OCI-LY3 (cell line): ENCODE data around the gene TBCK.

Experiments used
- H2AFZ ChIP-seq: fragments of 200-600, 300-600 bp; shearing (Covaris generic); 2 replicates; pipeline ENCODE4 v1.6.0; 2014; ENCODE audit warnings: antibody characterized with exemption, low read depth, low read length
- H3K27ac ChIP-seq: fragments of 200-600, 300-600 bp; sonication (generic); 2 replicates; pipeline ENCODE4 v1.5.1; 2014; ENCODE audit warnings: mild to moderate bottlenecking, low read length, moderate library complexity, mixed read lengths
- H3K27me3 ChIP-seq: fragments of 200-600, 300-600 bp; sonication (generic); 2 replicates; pipeline ENCODE4 v1.6.1; 2014; ENCODE audit warnings: low read depth, low read length, mixed read lengths
- H3K36me3 ChIP-seq: fragments of 200-600, 300-600 bp; sonication (generic); replicated peaks from 2 replicates; pipeline ENCODE3; 2014; ENCODE audit warnings: low read depth, low read length, mixed read lengths
- H3K4me1 ChIP-seq: fragments of 300-600, 200-600 bp; sonication (generic); 2 replicates; pipeline ENCODE4 v1.6.1; 2014; ENCODE audit warnings: low read length, mixed read lengths
- H3K4me2 ChIP-seq: fragments of 200-600, 300-600 bp; sonication (generic); 2 replicates; pipeline ENCODE4 v1.6.1; 2014; ENCODE audit warnings: low read length, mixed read lengths
- H3K4me3 ChIP-seq: fragments of 300-600, 200-600 bp; sonication (generic); 2 replicates; pipeline ENCODE4 v1.5.1; 2014; ENCODE audit warnings: antibody characterized with exemption, mild to moderate bottlenecking, low read length, moderate library complexity
- H3K79me2 ChIP-seq: fragments of 300-600, 200-600 bp; shearing (Covaris generic); 2 replicates; pipeline ENCODE4 v1.6.1; 2014; ENCODE audit warnings: mild to moderate bottlenecking, low read length, mixed read lengths
- H3K9ac ChIP-seq: fragments of 300-600, 200-600 bp; shearing (Covaris generic); 2 replicates; pipeline ENCODE4 v1.6.0; 2014; ENCODE audit warnings: mild to moderate bottlenecking, low read length, moderate library complexity
- H3K9me3 ChIP-seq: fragments of 200-600, 300-600 bp; shearing (Covaris generic); 2 replicates; pipeline ENCODE4 v1.6.1; 2014; ENCODE audit warnings: low read length, mixed read lengths; ENCODE audit not compliant: insufficient read depth
- H4K20me1 ChIP-seq: fragments of 200-600, 300-600 bp; sonication (generic); 2 replicates; pipeline ENCODE4 v1.6.1; 2016; ENCODE audit warnings: low read length, mixed read lengths; ENCODE audit not compliant: insufficient read depth
- CTCF ChIP-seq: fragments of 200-600, 300-600 bp; sonication (generic); IDR thresholded peaks from 2 replicates; pipeline ENCODE4 v1.5.1; 2014; ENCODE audit warnings: antibody characterized with exemption, low read length, low read depth
- EZH2phosphoT487 ChIP-seq: fragments of 200-600 bp; shearing (Covaris generic); IDR thresholded peaks from 2 replicates; pipeline ENCODE4 v1.6.1; 2018; ENCODE audit warnings: antibody characterized with exemption, mixed run types, low read depth

The TBCK gene

GRCh38 chr4:106304632-106305031, 11.4 kb downstream of the TBCK start:
- Histone ChIP-seq H3K27me3 (no peaks in the 10 kb centered on the region), H3K27ac (no peak overlapping the region), H2AFZ (no peak overlapping the region), H3K9me3 (no peaks in the 10 kb centered on the region), H3K4me3 (no peak overlapping the region), H3K36me3 (peaks cover 12% of the 10 kb centered on the region), H3K4me1 (no peaks in the 10 kb centered on the region), H3K4me2 (no peak overlapping the region), H3K9ac (no peak overlapping the region), H3K79me2 (no peaks in the 10 kb centered on the region), H4K20me1 (no peaks in the 10 kb centered on the region)
- no peak for TF ChIP-seq CTCF

DNA sequence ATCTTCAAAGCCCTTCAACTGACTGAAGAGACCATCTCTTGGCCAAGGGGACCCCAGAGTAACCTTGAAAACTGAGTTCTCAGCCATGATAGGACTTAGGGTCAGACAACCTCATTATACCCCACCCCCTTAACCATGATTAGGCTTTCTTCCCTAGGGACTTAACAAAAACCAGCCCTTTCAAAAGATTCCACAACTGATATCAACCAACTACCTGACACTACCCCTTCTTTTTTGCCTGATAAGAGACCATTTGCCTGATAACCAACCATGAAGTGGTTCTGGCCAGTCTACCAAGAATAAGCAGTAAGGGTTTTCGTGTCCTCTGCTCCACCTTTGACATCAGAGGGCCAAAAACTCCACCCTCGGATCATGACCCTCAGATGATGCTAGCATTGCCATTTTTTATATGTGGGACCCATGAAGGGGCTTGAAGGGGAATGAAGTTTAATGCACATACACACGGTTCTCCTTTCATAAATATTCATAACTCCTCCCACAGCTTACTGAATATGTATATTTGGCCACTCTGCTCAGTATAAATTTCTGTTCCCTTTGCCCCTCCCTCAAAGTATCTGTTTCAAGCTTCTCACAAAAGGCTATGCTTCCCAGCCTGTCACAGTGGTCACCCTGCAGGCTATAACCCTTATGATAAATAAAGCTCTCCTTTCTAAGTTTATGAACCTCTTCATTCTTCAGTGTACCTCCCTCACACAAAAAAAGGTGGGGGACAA, 12.3 kb downstream of the TBCK start:
- H3K36me3 ChIP-seq, result peaks cover 19% of the 10 kb centered on the region
- H3K79me2 ChIP-seq, result no peaks in the 10 kb centered on the region
- H3K4me3 ChIP-seq, result no peak overlapping the region
- no peaks in the 10 kb centered on the region for H3K9me3 ChIP-seq
- H3K4me1 ChIP-seq, result no peaks in the 10 kb centered on the region
- H2AFZ ChIP-seq, result no peak overlapping the region
- no peaks in the 10 kb centered on the region for H4K20me1 ChIP-seq
- TF ChIP-seq CTCF (no peak), EZH2phosphoT487 (no peak)
- H3K27ac ChIP-seq, result no peak overlapping the region
- H3K9ac ChIP-seq, result no peak overlapping the region
- H3K27me3 ChIP-seq, result no peaks in the 10 kb centered on the region
- H3K4me2 ChIP-seq, result no peak overlapping the region

GRCh38 chr4:106302062-106302438, 14.0 kb downstream of the TBCK start:
- Histone ChIP-seq H3K79me2 (0 out of 2 replicates have a peak, but pooled peaks cover 6% of the 10 kb centered on the region), H3K27ac (no peak overlapping the region), H3K9ac (no peak overlapping the region), H4K20me1 (no peaks in the 10 kb centered on the region), H3K4me3 (no peak overlapping the region), H3K4me2 (no peak overlapping the region), H3K27me3 (no peaks in the 10 kb centered on the region), H3K36me3 (peaks cover 20% of the 10 kb centered on the region), H3K9me3 (no peaks in the 10 kb centered on the region), H3K4me1 (no peaks in the 10 kb centered on the region), H2AFZ (no peak overlapping the region)
- TF ChIP-seq EZH2phosphoT487, result no peak
- TF ChIP-seq CTCF, result no peak

- TF ChIP-seq CTCF (no peak), EZH2phosphoT487 (no peak)
- 0 out of 2 replicates have a peak, but pooled peaks cover 6% of the 10 kb centered on the region for H3K79me2 ChIP-seq
- no peak overlapping the region for H2AFZ ChIP-seq
- no peak overlapping the region for H3K4me2 ChIP-seq
- peaks cover 20% of the 10 kb centered on the region for H3K36me3 ChIP-seq
- no peak overlapping the region for H3K27ac ChIP-seq
- H3K9me3 ChIP-seq, result no peaks in the 10 kb centered on the region
- no peak overlapping the region for H3K9ac ChIP-seq
- H3K4me3 ChIP-seq, result no peak overlapping the region
- no peaks in the 10 kb centered on the region for H3K27me3 ChIP-seq
- H4K20me1 ChIP-seq, result no peaks in the 10 kb centered on the region
- no peaks in the 10 kb centered on the region for H3K4me1 ChIP-seq
These were observed 14.5 kb downstream of the TBCK start for GRCh38 chr4:106301393-106302061.
